ENCODE measurements around the gene LUC7L. TPM values are rescaled to one million over a fixed set of nuclear protein-coding genes. Genes with fewer than 3 reads are reported as not detected.
"Not testable (repeated sequence)": the region's sequence is repeated elsewhere in the genome, so short reads cannot be mapped to it uniquely, and the experiment has no call there.

The LUC7L gene
- total RNA-seq, 4 donors from 2014 or later, result 38.4 to 111 (median 43.5) TPM

DNA sequence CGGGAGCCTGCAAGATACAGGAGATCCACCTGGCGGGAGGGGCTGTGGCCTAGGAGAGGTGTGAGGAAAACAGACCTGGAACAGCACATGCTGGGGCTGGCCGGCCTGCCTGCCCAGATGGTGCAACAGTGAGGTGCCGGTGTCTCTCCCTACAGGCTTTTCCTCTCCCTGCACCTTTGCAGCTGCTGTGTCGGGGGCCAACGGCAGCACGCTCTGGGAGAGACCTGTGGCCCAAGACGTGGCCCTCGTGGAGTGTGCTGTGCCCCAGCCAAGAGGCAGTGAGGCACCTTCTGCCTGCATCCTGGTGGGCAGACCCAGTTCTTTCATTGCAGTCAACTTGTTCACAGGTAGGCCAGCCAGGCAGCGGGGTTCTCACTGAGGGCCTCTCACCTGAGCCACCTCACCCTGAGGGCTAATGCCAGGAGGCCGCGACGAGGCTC lies 30.6 kb upstream of the LUC7L start:
- intact Hi-C loops (cut with DNase I; ENCODE audit: low total_unique reads), result no loop called here
- no peak for DNase-seq (ENCODE audit: low spot score in 2 of 2)
- 89 to 92% methylated on average over 11 of the region's 13 CpGs for WGBS, 2 donors
- H3K4me3 ChIP-seq (ENCODE audit: low read depth, poor library complexity, severe bottlenecking), result no peak overlapping the region
- no peak for TF ChIP-seq POLR2A (IDR thresholded peaks at IDR 0.05)
- TF ChIP-seq, protein P1, sequence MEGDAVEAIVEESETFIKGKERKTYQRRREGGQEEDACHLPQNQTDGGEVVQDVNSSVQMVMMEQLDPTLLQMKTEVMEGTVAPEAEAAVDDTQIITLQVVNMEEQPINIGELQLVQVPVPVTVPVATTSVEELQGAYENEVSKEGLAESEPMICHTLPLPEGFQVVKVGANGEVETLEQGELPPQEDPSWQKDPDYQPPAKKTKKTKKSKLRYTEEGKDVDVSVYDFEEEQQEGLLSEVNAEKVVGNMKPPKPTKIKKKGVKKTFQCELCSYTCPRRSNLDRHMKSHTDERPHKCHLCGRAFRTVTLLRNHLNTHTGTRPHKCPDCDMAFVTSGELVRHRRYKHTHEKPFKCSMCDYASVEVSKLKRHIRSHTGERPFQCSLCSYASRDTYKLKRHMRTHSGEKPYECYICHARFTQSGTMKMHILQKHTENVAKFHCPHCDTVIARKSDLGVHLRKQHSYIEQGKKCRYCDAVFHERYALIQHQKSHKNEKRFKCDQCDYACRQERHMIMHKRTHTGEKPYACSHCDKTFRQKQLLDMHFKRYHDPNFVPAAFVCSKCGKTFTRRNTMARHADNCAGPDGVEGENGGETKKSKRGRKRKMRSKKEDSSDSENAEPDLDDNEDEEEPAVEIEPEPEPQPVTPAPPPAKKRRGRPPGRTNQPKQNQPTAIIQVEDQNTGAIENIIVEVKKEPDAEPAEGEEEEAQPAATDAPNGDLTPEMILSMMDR (IDR thresholded peaks at IDR 0.05), result no peak

- 87 to 90% methylated on average over 10 of the region's 10 CpGs for WGBS, 2 donors
- DNase-seq (ENCODE audit: low spot score in 2 of 2), result no peak
- no peak for TF ChIP-seq POLR2A (IDR thresholded peaks at IDR 0.05)
- TF ChIP-seq, protein P1 (IDR thresholded peaks at IDR 0.05), result no peak
- intact Hi-C loops (cut with DNase I; ENCODE audit: low total_unique reads), result no loop called here
- no peak overlapping the region for H3K4me3 ChIP-seq (ENCODE audit: low read depth, poor library complexity, severe bottlenecking)
Observed at GRCh38 chr16:259226-259625, 30.0 kb upstream of the LUC7L start.

- 94% methylated on average over 13 of the region's 13 CpGs for WGBS, 2 donors
- intact Hi-C loops (cut with DNase I; ENCODE audit: low total_unique reads); DNase-seq (ENCODE audit: low spot score in 2 of 2); H3K4me3 ChIP-seq (ENCODE audit: low read depth, poor library complexity, severe bottlenecking): not testable (repeated sequence)
Observed at GRCh38 chr16:258091-258490, 28.8 kb upstream of the LUC7L start.

DNA sequence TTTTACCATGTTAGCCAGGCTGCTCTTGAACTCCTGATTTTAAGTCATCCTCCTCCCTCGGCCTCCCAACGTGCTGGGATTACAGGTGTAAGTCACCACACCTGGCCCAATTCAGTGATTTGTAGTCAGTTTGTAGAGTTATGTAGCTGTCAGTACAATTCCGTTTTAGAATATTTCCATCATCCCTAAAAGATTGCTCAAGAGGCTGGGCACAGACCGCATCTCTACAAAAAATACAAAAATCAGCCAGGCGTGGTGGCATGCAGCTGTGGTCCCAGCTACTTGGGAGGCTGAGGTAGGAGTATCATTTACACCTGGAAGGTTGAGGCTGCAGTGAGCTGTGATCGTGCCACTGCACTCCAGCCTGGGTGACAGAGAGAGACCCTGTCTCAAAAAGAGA lies 25.9 kb upstream of the LUC7L start:
- no peak for TF ChIP-seq POLR2A (IDR thresholded peaks at IDR 0.05)
- TF ChIP-seq, protein P1 (IDR thresholded peaks at IDR 0.05), result no peak
- intact Hi-C loops (cut with DNase I; ENCODE audit: low total_unique reads), result no loop called here
- WGBS, 2 donors, result 93 to 94% methylated on average over 6 of the region's 6 CpGs
- DNase-seq (ENCODE audit: low spot score in 2 of 2), result no peak
- H3K4me3 ChIP-seq (ENCODE audit: low read depth, poor library complexity, severe bottlenecking), result no peak overlapping the region

GRCh38 chr16:254461-254860 lies 25.2 kb upstream of the LUC7L start:
- no peak for DNase-seq (ENCODE audit: low spot score in 2 of 2)
- intact Hi-C loops (cut with DNase I; ENCODE audit: low total_unique reads), result no loop called here
- 97% methylated on average over 25 of the region's 25 CpGs for WGBS, 2 donors
- no peak overlapping the region for H3K4me3 ChIP-seq (ENCODE audit: low read depth, poor library complexity, severe bottlenecking)
- TF ChIP-seq, protein P1 (IDR thresholded peaks at IDR 0.05), result no peak
- no peak for TF ChIP-seq POLR2A (IDR thresholded peaks at IDR 0.05)

GRCh38 chr16:253833-254232 lies 24.6 kb upstream of the LUC7L start:
- DNase-seq (ENCODE audit: low spot score in 2 of 2), result no peak
- intact Hi-C loops (cut with DNase I; ENCODE audit: low total_unique reads), result no loop called here
- TF ChIP-seq, protein P1 (IDR thresholded peaks at IDR 0.05), result no peak
- no peak for TF ChIP-seq POLR2A (IDR thresholded peaks at IDR 0.05)
- H3K4me3 ChIP-seq (ENCODE audit: low read depth, poor library complexity, severe bottlenecking), result no peak overlapping the region
- 89 to 92% methylated on average over 6 of the region's 6 CpGs for WGBS, 2 donors

Measured in lower leg skin (tissue), 4 donors.